ENCODE results near the gene DBF4B.

DBF4B gene

DNA sequence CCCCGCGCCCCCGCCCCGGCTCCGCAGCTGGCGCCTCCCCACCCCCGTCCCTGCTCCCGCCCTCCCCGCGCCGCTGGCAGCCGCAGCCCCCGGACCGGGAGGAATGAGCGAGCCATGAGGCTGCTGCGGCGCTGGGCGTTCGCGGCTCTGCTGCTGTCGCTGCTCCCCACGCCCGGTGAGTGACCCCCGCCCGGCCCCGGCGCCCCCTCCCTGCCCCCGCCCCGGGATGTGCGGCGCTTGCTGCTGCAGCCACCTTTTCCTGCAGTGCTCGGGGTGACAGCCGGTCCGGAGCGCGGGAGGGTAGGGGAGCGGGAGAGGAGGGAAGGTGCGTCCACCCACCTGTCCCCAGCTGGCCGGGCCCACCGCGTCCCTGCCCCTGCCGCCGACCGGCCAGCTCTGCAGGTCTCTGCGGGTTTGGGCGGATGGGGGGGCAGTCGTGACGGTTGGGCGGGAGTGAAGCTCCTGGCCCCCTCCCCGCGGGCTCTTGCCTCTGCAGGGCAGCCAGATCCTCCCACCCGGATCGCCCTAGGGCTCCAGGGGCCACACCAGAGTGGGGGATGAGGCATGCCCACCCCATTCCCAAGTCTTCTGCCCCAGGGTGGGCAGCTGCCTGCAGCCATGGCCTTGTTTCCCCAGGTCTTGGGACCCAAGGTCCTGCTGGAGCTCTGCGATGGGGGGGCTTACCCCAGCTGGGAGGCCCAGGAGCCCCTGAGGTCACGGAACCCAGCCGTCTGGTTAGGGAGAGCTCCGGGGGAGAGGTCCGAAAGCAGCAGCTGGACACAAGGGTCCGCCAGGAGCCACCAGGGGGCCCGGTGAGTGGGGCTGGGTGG, 50.8 kb downstream of the DBF4B start:
- H3K4me1 ChIP-seq (ENCODE audit: control insufficient read depth, low read length): no peaks in the 10 kb centered on the region
- H3K79me2 ChIP-seq (ENCODE audit: control insufficient read depth, low read length): no peaks in the 10 kb centered on the region
- no peaks in the 10 kb centered on the region for H3K9me2 ChIP-seq (replicated peaks; ENCODE audit: control insufficient read depth, low read length)
- no peak overlapping the region for H3K27ac ChIP-seq (ENCODE audit: low read depth, low read length)
- H3K9me3 ChIP-seq (ENCODE audit: control insufficient read depth, insufficient read depth, low read length): no peaks in the 10 kb centered on the region
- no peak overlapping the region for H3K4me2 ChIP-seq (ENCODE audit: low read length)
- no peaks in the 10 kb centered on the region for H3F3A ChIP-seq (ENCODE audit: control insufficient read depth, insufficient read depth)
- H3K4me3 ChIP-seq (ENCODE audit: low read length): no peak overlapping the region
- no peaks in the 10 kb centered on the region for H3K27me3 ChIP-seq (ENCODE audit: control insufficient read depth, low read length)
- no peaks in the 10 kb centered on the region for H3K36me3 ChIP-seq (ENCODE audit: control insufficient read depth, low read length)
- no peak for TF ChIP-seq EZH2phosphoT487 (IDR thresholded peaks at IDR 0.05; ENCODE audit: borderline replicate concordance, low read length)
- TF ChIP-seq, protein P1, sequence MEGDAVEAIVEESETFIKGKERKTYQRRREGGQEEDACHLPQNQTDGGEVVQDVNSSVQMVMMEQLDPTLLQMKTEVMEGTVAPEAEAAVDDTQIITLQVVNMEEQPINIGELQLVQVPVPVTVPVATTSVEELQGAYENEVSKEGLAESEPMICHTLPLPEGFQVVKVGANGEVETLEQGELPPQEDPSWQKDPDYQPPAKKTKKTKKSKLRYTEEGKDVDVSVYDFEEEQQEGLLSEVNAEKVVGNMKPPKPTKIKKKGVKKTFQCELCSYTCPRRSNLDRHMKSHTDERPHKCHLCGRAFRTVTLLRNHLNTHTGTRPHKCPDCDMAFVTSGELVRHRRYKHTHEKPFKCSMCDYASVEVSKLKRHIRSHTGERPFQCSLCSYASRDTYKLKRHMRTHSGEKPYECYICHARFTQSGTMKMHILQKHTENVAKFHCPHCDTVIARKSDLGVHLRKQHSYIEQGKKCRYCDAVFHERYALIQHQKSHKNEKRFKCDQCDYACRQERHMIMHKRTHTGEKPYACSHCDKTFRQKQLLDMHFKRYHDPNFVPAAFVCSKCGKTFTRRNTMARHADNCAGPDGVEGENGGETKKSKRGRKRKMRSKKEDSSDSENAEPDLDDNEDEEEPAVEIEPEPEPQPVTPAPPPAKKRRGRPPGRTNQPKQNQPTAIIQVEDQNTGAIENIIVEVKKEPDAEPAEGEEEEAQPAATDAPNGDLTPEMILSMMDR (IDR thresholded peaks at IDR 0.05; ENCODE audit: low read depth, low read length, poor library complexity, severe bottlenecking): no peak
- no peaks in the 10 kb centered on the region for H4K20me1 ChIP-seq (ENCODE audit: control insufficient read depth, insufficient read depth, low read depth, low read length)

DNA sequence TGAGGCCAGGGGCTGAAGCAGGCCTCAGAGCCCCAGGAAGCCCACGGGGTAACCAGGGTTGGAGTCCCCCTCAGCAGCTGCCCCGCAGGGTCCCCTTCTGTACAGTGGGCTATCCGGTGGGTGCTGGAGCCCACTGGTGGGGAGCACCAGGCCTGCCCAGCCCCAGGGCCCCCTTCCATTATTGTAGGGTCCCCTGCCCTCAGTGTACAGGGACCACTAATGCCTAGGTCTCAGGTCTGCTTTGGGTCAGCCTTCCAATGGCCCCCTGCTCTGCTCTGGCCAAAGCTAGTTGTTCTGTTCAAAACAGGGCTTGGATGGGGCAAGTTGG, 51.4 kb downstream of the DBF4B start:
- Histone ChIP-seq H3K27ac (ENCODE audit: low read depth, low read length) (no peak overlapping the region), H3K4me3 (ENCODE audit: low read length) (no peak overlapping the region), H3K9me3 (ENCODE audit: control insufficient read depth, insufficient read depth, low read length) (no peaks in the 10 kb centered on the region), H3K4me1 (ENCODE audit: control insufficient read depth, low read length) (no peaks in the 10 kb centered on the region), H3F3A (ENCODE audit: control insufficient read depth, insufficient read depth) (no peaks in the 10 kb centered on the region), H3K4me2 (ENCODE audit: low read length) (no peak overlapping the region), H3K36me3 (ENCODE audit: control insufficient read depth, low read length) (no peaks in the 10 kb centered on the region), H3K27me3 (ENCODE audit: control insufficient read depth, low read length) (no peaks in the 10 kb centered on the region), H3K9me2 (replicated peaks; ENCODE audit: control insufficient read depth, low read length) (no peaks in the 10 kb centered on the region), H4K20me1 (ENCODE audit: control insufficient read depth, insufficient read depth, low read depth, low read length) (no peaks in the 10 kb centered on the region), H3K79me2 (ENCODE audit: control insufficient read depth, low read length) (no peaks in the 10 kb centered on the region)
- TF ChIP-seq, protein P1 (IDR thresholded peaks at IDR 0.05; ENCODE audit: low read depth, low read length, poor library complexity, severe bottlenecking): no peak
- TF ChIP-seq EZH2phosphoT487 (IDR thresholded peaks at IDR 0.05; ENCODE audit: borderline replicate concordance, low read length): no peak

DNA sequence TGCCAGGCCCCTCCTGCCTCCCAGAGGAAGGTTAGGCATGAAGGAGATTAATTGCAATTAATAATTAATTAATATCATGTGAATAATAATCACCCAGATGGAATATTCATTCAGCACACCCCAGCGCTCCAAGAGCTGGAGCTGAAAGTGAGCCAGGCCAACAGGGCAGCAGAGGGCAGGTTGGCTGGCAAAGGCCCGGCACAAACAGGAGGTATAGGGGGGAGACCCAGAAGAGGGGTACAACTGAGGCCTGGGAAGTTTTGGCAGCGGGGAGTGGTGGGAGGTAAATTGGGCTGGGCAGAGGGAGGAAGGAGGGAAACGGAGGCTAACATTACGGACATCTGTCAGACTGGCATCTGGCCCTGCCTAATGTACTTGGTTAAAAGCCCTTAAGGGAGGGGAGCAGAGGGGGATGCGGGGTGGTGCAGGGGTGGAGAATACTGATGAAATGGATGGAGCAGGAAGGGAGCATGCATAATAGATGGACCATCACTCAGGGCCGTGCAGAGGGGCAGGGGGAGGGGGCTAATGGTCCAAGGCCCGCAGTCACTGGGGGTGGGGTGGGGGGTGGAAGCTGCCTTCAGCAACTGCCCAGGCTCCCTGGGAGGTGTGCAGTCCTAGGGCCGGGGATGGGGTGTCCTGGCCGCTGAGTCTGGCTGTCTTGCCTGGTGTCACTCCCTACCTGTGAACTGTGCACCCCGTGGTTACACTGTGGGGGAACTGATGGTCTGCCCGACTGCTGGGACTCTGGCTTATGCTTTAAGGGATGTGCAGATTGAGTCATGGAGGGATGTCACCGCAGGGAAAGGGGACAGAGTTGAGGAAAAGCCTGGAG, 52.2 kb downstream of the DBF4B start:
- Histone ChIP-seq H3K9me3 (ENCODE audit: control insufficient read depth, insufficient read depth, low read length) (no peaks in the 10 kb centered on the region), H3K9me2 (replicated peaks; ENCODE audit: control insufficient read depth, low read length) (no peaks in the 10 kb centered on the region), H3F3A (ENCODE audit: control insufficient read depth, insufficient read depth) (no peaks in the 10 kb centered on the region), H3K27ac (ENCODE audit: low read depth, low read length) (no peak overlapping the region), H3K4me1 (ENCODE audit: control insufficient read depth, low read length) (no peaks in the 10 kb centered on the region), H3K27me3 (ENCODE audit: control insufficient read depth, low read length) (no peaks in the 10 kb centered on the region), H3K4me2 (ENCODE audit: low read length) (no peak overlapping the region), H4K20me1 (ENCODE audit: control insufficient read depth, insufficient read depth, low read depth, low read length) (no peaks in the 10 kb centered on the region), H3K79me2 (ENCODE audit: control insufficient read depth, low read length) (no peaks in the 10 kb centered on the region), H3K4me3 (ENCODE audit: low read length) (no peak overlapping the region), H3K36me3 (ENCODE audit: control insufficient read depth, low read length) (no peaks in the 10 kb centered on the region)
- TF ChIP-seq, protein P1 (IDR thresholded peaks at IDR 0.05; ENCODE audit: low read depth, low read length, poor library complexity, severe bottlenecking): no peak
- TF ChIP-seq EZH2phosphoT487 (IDR thresholded peaks at IDR 0.05; ENCODE audit: borderline replicate concordance, low read length): no peak

Measured in DOHH2 (cell line).